Activated effector memory CD4-positive, alpha-beta T cell treated with anti-CD3 and anti-CD28 coated beads, Interleukin-2, amount 50 U/mL, for 16 hours (primary cell): ENCODE data around the gene SPAG16.

Source experiments
- DNase-seq: peaks from one replicate; pipeline ENCODE4 v3.0.0-alpha.2; 2020

SPAG16 gene

GRCh38 chr2:214410918-214411554 lies 1126.8 kb downstream of the SPAG16 start, which contains the start of gene VWC2L:
Gene VWC2L (plus strand): TSS chr2:214411054. CDS start chr2:214414194, 3,140 bp downstream.
- DNase-seq: peak; percentile 65

GRCh38 chr2:214412679-214413078 lies 1128.4 kb downstream of the SPAG16 start:
- no peak for DNase-seq

- no peak for DNase-seq
Observed at GRCh38 chr2:214436470-214436869, 1152.2 kb downstream of the SPAG16 start.

GRCh38 chr2:214450118-214450894 lies 1166.0 kb downstream of the SPAG16 start:
- DNase-seq: no peak

GRCh38 chr2:214451516-214452275 lies 1167.4 kb downstream of the SPAG16 start:
- DNase-seq: no peak
